ENCODE data around the gene RASSF3.

Gene RASSF3

GRCh38 chr12:64724201-64724745, 114.0 kb downstream of the RASSF3 start:
- no peak for DNase-seq (ENCODE audit: low read depth in 2 of 2)

GRCh38 chr12:64729909-64730587, 119.8 kb downstream of the RASSF3 start:
- no peak for DNase-seq (ENCODE audit: low read depth in 2 of 2)

GRCh38 chr12:64730588-64730969, 120.3 kb downstream of the RASSF3 start:
- DNase-seq (ENCODE audit: low read depth in 2 of 2), result no peak

GRCh38 chr12:64731683-64732082, 121.4 kb downstream of the RASSF3 start:
- no peak for DNase-seq (ENCODE audit: low read depth in 2 of 2)

- DNase-seq (ENCODE audit: low read depth in 2 of 2), result no peak
Observed at GRCh38 chr12:64733857-64734256, 123.6 kb downstream of the RASSF3 start.

GRCh38 chr12:64735442-64735841, 125.1 kb downstream of the RASSF3 start:
- DNase-seq (ENCODE audit: low read depth in 2 of 2), result no peak

GRCh38 chr12:64736771-64737170, 126.5 kb downstream of the RASSF3 start:
- no peak for DNase-seq (ENCODE audit: low read depth in 2 of 2)

GRCh38 chr12:64737539-64737938, 127.2 kb downstream of the RASSF3 start:
- DNase-seq (ENCODE audit: low read depth in 2 of 2), result no peak

- DNase-seq (ENCODE audit: low read depth in 2 of 2), result no peak
Observed at GRCh38 chr12:64739778-64740177, 129.5 kb downstream of the RASSF3 start.

GRCh38 chr12:64740646-64741045, 130.4 kb downstream of the RASSF3 start:
- no peak for DNase-seq (ENCODE audit: low read depth in 2 of 2)

- DNase-seq (ENCODE audit: low read depth in 2 of 2), result no peak
Observed at GRCh38 chr12:64742416-64742815, 132.1 kb downstream of the RASSF3 start.

- no peak for DNase-seq (ENCODE audit: low read depth in 2 of 2)
Observed at GRCh38 chr12:64743206-64743605, 132.9 kb downstream of the RASSF3 start.

- no peak for DNase-seq (ENCODE audit: low read depth in 2 of 2)
Observed at GRCh38 chr12:64744422-64745258, 134.3 kb downstream of the RASSF3 start.

- no peak for DNase-seq (ENCODE audit: low read depth in 2 of 2)
Observed at GRCh38 chr12:64745259-64745807, 135.0 kb downstream of the RASSF3 start.

GRCh38 chr12:64745980-64746379, 135.7 kb downstream of the RASSF3 start:
- DNase-seq (ENCODE audit: low read depth in 2 of 2), result no peak

- no peak for DNase-seq (ENCODE audit: low read depth in 2 of 2)
Observed at GRCh38 chr12:64746663-64747062, 136.4 kb downstream of the RASSF3 start.

All from stimulated activated CD4-positive, alpha-beta T cell treated with anti-CD3 and anti-CD28 coated beads, Interleukin-4, amount 100 ng/mL, for 48 hours (primary cell).